KOPT-K1 (cell line): ENCODE data around the gene ADPRS.

Experiments used
- H3K27ac ChIP-seq: fragments of 200-600 bp; sonication (generic); 2 replicates; pipeline ENCODE4 v1.5.1; 2016; ENCODE audit warnings: antibody characterized with exemption, mild to moderate bottlenecking, low read depth, low read length; ENCODE audit not compliant: poor library complexity, severe bottlenecking
- H3K36me3 ChIP-seq: fragments of 200-600 bp; sonication (generic); 2 replicates; pipeline ENCODE4 v1.5.1; 2017; ENCODE audit warnings: antibody characterized with exemption, mild to moderate bottlenecking, low read length, moderate library complexity; ENCODE audit not compliant: insufficient read depth
- H3K9me3 ChIP-seq: fragments of 200-600 bp; sonication (generic); 2 replicates; pipeline ENCODE4 v1.5.1; 2017; ENCODE audit warnings: antibody characterized with exemption, low read length, mild to moderate bottlenecking; ENCODE audit not compliant: insufficient read depth, poor library complexity, severe bottlenecking

Gene ADPRS

DNA sequence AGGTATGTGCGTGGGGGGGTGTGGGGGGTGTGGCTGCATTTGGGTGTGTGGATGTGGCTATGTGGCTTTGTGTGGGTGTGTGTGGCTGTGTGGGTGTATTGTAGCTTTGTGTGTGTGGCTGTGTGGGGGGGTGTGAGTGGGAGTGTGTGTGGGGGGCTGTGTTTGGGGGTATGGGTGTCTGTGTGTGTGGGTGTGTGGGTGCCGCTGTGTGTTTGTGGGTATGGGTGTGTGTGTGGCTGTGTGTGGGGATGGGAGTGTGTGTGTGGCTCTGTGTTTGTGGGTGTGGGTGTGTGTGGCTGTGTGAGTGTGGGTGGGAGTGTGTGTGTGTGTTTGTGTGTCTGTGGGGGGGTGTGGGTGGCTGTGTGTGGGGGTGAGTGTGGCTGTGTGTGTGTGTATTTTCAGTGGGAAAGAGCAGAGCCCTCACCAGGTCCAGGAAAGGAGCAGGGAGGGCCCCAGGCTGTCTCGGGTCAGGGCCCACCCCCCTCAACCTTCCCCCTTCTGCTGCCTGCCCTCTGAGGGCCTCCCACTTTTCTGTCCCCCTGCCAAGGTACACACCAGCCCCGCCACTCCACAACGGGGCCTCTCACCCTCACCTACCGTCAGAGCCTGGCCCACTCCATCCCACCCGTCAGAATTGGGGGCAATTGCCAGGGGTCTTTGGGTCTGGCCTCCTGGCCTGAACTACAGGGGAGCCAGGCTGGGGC is 38.3 kb downstream of the ADPRS start:
- H3K9me3 ChIP-seq, result no peaks in the 10 kb centered on the region
- H3K27ac ChIP-seq, result no peak overlapping the region

DNA sequence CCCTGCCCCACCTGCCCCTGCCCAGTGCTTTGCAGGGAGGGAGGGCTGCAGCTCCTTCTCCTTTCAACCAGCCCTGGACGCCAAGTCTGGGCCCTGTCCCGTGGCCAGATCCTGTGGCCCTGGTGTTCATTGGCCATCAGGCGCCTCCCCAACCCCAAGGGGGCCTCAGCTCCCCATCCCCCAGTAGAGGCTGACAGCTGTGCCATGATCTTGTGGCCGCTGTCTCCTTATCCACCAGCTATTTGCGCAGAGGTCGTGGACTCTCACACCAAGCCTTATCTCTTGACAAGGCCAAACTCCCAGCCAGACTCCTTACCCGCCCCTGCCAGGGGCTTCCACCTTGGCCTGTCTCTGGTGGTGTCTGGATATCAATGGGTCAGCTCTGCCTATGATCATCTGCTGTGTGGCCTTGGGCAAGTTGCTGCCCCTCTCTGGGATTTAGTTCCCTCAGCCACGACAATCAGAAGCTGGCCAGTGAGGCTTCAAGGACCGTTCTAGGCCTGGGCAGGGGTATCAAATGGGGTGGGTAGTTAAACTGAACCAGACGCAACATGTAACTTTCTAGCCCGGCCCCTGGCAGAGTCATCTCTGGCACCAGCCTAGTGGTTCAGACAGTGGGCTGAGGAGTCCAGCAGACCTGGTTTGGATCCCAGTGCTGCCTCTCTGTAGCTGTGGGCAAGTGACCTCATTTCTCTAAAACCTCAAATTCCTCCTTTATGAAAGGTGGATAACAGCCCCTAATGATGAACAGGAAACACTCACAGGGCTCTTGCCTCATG is 39.6 kb downstream of the ADPRS start:
- Histone ChIP-seq H3K36me3 (no peaks in the 10 kb centered on the region), H3K9me3 (no peaks in the 10 kb centered on the region), H3K27ac (no peak overlapping the region)

More for the DNA sequence above, 38.3 kb downstream of the ADPRS start:
- no peaks in the 10 kb centered on the region for H3K36me3 ChIP-seq

DNA sequence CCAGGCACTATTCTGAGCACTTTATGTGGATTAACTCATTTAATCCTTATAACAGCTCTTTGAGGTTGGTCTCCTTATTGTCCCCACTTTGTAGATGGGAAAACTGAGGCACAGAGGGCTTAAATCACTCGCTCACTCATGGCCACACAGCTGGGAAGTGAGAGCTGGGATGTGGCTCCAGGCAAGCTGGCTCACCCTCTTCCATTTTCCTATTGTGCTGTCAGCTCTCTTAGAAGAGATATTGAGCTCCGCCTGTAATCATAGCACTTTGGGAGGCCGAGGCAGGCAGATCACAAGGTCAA is 40.2 kb downstream of the ADPRS start:
- no peaks in the 10 kb centered on the region for H3K36me3 ChIP-seq
- H3K27ac ChIP-seq, result no peak overlapping the region
- no peaks in the 10 kb centered on the region for H3K9me3 ChIP-seq

DNA sequence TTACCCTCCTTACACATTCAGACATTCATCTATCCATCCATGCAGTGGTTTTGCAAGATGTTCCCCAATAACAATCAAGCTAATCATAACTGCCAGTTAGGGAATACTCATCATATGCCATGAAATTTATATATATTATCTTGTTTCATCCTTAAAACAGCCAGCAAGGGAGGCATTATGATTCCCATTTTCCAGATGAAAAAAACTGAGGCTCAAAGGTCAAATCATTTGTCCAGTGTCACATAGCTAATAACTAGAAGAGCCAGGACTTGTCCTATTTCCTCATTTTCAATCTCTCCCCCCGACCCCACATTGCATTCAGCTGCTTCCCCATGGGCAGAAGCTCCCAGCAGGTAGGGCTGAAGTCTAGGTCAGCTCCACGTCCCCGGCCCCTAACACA is 43.3 kb downstream of the ADPRS start:
- Histone ChIP-seq H3K27ac (no peak overlapping the region), H3K36me3 (peaks cover 18% of the 10 kb centered on the region), H3K9me3 (no peaks in the 10 kb centered on the region)

DNA sequence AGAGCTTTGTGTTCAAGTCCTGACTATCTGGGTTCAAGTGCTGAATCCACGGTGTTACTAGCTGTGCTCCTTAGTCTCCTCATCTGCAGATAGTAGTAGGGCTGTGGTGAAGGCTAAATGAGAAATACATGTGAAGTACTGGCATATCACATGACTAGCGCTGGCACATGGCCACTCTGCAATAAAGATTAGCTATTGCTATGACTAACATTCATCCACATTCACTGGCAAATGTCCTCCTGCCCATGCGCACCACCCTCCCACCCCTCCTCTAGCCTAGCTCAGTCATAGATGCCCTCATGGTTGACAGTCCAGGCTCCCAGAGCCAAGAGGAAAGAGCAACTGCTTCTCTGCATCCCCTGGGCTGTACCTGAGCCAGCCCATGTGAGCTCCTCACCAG is 44.8 kb downstream of the ADPRS start:
- Histone ChIP-seq H3K27ac (no peak overlapping the region), H3K9me3 (no peaks in the 10 kb centered on the region), H3K36me3 (peaks cover 32% of the 10 kb centered on the region)

DNA sequence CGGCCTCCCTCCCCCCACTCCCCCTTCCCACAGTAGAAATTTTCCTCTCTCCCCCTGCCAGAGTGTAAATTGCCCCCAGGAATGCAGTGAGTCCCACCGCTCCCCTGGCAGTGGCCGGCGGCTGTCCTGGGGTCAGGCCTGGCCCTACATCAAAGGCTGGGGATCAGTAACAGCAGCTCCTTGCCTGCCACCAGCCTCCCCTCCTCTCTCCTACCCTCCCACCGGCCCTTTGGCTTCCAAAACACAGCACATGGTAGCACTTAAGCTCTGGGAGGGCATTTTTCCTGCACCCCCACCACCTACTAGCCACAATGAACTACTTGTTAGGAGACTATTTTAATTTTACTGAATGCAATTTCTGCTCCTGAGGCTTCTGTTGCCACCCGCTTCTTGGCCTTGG is 45.3 kb downstream of the ADPRS start:
- Histone ChIP-seq H3K36me3 (peaks cover 35% of the 10 kb centered on the region), H3K27ac (no peak overlapping the region), H3K9me3 (no peaks in the 10 kb centered on the region)

DNA sequence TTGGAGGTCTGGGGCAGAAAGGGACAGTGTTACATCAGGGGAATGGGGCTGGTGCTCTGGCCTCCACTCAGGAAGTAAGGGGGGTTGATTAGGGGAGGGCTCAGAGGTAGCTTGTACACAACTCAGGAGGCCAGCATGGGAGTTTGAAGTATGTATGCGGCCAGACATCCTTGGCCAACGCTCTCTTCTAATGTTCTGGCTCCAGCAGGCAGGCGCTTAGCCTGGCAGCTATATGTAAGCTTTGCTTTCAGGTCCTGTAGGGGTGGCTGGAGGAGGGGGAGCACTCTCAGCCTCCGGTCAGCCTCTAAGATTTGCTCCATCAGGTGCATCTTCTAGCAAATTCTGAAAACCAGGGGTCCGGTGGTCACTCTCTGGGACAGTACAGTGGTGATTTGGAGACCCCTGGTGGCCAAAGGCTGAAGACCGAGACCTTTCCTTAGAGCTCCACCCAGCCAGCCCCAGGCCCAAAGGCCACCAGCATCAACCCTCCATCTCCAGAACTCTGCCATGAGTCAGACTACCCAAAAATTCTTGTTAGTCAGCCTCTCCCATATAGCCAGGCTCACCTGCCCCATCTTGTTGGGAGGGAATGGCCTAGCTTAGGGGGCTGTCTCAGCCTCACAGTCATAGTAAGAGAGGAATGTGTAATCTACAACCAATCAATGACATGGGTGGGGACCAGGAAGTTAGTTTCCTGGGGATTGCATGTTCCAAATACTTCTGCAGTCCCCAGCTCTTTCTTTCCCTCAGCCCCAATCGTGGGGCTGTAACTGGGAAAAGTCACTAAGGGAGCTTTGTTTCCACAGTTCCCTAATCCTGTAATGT is 46.0 kb downstream of the ADPRS start:
- no peaks in the 10 kb centered on the region for H3K9me3 ChIP-seq
- H3K27ac ChIP-seq, result no peak overlapping the region
- peaks cover 42% of the 10 kb centered on the region for H3K36me3 ChIP-seq

DNA sequence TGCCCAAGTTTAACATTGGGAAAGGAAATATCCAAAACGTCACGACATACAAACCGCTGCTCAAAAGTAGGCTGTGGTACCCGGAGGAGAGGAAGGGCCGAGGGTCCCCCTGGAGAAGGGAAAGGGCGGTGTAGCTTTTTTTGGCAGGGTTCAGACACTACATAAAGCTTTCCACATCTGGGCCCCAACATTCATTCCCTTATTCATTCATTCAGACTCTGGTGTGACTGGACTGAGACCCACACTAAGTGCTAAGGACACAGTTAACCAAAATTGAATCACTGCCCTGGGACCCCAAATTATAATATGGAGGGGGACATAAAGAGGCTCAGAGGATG is 46.6 kb downstream of the ADPRS start:
- Histone ChIP-seq H3K9me3 (no peaks in the 10 kb centered on the region), H3K27ac (no peak overlapping the region), H3K36me3 (peaks cover 48% of the 10 kb centered on the region)

DNA sequence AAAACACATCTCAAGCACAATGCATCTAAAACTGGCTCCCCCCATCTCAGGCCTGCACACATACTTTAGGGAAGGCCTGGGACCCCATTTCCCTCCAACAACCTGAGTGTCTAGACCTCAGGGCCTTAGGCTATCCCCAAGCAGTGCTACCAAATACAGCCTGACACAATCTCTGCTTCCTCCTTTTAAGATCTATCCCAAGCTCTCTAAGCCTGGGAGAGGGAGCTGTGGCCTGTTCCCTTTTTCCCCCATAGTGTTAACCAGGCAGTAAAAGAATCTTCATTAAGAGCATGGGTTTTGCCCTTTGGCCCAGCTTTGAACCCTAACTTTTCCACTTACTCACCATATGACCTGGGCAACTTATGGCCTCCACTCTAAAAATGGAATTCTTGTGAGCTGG is 47.1 kb downstream of the ADPRS start:
- Histone ChIP-seq H3K27ac (no peak overlapping the region), H3K9me3 (no peaks in the 10 kb centered on the region), H3K36me3 (peaks cover 51% of the 10 kb centered on the region)

DNA sequence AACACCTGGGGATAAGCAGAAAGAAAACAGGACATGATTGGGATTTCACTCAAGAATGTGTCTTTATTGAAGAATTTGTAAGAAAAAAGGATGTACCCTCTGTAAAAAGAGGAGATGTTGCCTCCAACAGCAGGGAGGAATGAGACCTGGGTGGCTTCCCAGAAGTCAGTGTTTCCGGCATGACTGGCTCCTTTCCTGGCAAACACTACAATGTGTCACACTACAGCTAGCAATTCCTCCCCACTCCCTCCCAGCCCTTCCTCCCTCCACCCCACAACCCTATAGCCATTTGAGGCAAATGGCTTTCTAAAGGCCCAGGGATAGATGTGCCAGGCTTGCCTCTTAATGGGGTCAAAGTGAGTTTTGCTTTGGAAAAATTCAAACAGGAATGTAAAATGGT is 47.8 kb downstream of the ADPRS start:
- Histone ChIP-seq H3K9me3 (no peaks in the 10 kb centered on the region), H3K27ac (no peak overlapping the region), H3K36me3 (peaks cover 51% of the 10 kb centered on the region)

DNA sequence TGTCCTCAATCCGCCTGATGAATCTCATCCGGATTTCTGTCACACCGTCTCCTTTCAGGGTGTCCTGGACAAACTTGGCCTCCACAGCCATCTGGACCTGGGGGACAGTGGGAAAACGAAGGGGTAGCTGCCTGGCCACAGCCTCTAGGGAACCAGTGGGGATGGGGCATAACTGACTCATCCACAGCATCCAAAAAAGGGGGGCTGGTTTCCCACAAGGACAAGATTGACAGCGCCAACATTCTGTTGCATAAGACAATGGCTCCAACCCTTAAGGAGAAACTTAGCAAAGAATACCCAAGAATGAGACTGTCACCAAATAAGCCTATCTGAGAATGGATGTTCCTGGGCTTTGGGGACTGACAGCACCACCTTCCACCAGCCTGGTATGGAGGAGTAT is 48.5 kb downstream of the ADPRS start:
- H3K9me3 ChIP-seq, result no peaks in the 10 kb centered on the region
- H3K36me3 ChIP-seq, result peaks cover 54% of the 10 kb centered on the region
- H3K27ac ChIP-seq, result no peak overlapping the region

DNA sequence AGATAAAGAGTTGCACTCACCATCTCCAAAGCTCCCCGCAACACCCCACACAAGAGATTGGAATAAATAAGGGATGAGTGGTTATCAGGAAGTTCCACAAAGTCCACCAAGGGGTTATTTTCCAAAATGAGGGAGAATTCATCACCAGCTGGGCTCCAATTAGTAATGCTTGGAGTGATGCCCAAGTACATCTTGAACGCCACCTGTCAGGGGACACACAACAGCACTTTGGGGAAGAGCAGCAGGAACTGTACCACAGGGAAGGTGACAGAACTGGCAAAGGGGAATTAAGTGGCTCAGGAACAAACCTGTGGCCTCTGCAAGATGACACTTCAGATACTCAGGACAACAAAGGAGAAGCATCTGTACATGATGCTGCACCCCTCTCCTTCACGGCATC is 49.1 kb downstream of the ADPRS start:
- Histone ChIP-seq H3K27ac (no peak overlapping the region), H3K9me3 (no peaks in the 10 kb centered on the region), H3K36me3 (peaks cover 59% of the 10 kb centered on the region)

DNA sequence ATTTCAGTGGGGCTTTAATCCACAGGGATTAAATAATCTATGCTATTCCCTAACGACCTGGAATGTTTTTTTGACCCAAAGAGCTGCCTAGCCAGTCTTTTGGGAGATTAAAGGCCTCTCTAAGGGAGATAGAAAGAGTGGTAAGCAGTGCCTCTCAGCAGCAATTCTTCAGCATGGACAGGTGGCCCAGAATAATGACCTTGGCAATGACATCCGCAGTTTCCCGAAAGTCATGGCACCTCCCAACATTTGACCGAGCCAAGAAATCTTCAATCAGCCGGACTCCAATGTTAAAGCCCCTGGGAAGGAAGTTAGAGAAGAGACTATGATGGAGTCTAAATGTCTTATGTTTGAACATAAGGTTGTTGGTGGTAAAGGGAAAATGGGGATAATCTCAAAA is 50.8 kb downstream of the ADPRS start:
- Histone ChIP-seq H3K36me3 (peaks cover 59% of the 10 kb centered on the region), H3K9me3 (no peaks in the 10 kb centered on the region), H3K27ac (no peak overlapping the region)

DNA sequence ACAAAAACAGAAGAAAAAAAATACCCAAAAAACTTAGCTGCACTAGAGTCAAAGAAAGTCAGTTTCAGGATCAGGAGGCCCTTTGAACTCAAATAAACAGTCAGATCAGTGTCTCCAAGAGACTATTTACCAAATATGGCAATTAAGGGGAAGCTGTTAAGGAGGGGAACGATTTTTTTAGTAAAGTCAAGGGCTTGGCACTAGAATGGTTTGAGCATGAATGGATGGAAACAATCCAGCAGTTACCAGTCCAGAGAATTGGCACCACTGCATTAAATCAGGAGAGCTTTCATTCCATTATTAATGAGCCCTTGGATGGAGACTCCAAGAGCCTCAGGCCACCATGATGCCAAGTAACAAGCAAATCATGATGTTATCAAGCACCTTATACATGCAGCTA is 53.4 kb downstream of the ADPRS start:
- Histone ChIP-seq H3K27ac (no peak overlapping the region), H3K9me3 (no peaks in the 10 kb centered on the region), H3K36me3 (peaks cover 46% of the 10 kb centered on the region)

DNA sequence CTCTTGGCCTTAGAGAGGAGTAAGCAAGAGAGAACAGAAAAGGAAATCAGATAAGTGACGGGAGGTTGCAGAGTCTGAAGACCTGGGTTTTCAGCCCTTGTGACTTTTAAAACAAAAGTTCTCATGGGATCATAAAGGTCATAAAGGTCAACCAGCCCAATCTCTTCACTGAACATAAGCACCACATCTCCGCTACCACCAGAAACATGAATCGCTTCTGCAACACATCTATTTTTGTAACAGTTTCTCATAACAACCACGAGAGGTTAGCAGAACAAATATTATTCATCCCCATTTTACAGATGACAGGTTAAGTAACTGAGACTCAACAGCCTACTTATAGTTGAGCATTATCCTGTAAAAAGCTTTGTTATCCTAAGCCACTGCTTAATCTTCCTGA is 54.7 kb downstream of the ADPRS start:
- peaks cover 36% of the 10 kb centered on the region for H3K36me3 ChIP-seq
- H3K9me3 ChIP-seq, result no peaks in the 10 kb centered on the region
- no peak overlapping the region for H3K27ac ChIP-seq
